ENCODE data around the gene CBL.
A peak's percentile ranks its signal among the peaks of the same experiment; 100 is the strongest.
"Not testable (repeated sequence)": the region's sequence is repeated elsewhere in the genome, so short reads cannot be mapped to it uniquely, and the experiment has no call there.

CBL gene

GRCh38 chr11:119205574-119206510 lies at the start of gene CBL:
TSS of gene CBL (plus strand) at chr11:119206339. CDS start at chr11:119206418, 79 bp downstream.
- DNase-seq (ENCODE audit: low read depth in 3 of 3, low spot score in 1 of 3), result peak; percentile 91 to 99 (median 97)

- no peak for DNase-seq (ENCODE audit: low read depth in 3 of 3, low spot score in 1 of 3)
These were observed 49.6 kb upstream of the CBL start for GRCh38 chr11:119156496-119156895.

- DNase-seq (ENCODE audit: low read depth in 3 of 3, low spot score in 1 of 3), result no peak
These were observed 49.1 kb upstream of the CBL start for GRCh38 chr11:119157063-119157462.

DNA sequence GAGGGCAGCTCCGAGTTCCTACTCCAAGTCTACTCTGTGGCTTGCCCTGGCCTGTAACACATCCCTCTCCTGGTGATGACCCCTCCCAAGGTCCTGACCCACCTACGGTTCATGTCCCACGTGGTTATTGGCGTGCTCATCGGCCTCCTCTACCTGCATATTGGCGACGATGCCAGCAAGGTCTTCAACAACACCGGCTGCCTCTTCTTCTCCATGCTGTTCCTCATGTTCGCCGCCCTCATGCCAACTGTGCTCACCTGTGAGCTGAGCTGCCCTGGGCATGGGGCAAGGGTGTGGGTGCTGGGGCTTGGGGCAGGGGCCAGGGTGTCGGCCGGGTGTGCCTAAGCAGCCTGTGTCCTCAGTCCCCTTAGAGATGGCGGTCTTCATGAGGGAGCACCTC lies 47.7 kb upstream of the CBL start:
- DNase-seq (ENCODE audit: low read depth in 3 of 3, low spot score in 1 of 3), result no peak

GRCh38 chr11:119160151-119160550 lies 46.0 kb upstream of the CBL start:
- DNase-seq (ENCODE audit: low read depth in 3 of 3, low spot score in 1 of 3), result no peak

DNA sequence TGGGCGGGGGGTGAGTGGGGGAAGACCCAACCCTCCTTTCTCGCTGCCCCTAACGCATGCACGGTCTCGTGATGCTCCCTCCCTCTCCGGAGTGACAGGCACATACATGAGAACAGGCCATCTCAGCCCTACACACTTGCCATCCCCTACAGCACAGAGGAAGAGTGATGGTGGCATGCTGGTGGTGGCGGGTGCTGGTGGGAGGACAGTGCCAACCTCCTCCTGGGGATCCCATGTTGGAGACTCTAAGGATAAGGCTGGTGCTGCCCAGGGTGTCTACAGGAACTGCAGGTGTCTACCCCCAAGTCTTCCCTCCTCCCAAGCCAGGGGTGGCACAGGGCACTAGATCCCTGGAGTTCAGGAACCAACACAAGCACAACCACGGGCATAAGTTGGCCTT lies 44.3 kb upstream of the CBL start:
- no peak for DNase-seq (ENCODE audit: low read depth in 3 of 3, low spot score in 1 of 3)

DNA sequence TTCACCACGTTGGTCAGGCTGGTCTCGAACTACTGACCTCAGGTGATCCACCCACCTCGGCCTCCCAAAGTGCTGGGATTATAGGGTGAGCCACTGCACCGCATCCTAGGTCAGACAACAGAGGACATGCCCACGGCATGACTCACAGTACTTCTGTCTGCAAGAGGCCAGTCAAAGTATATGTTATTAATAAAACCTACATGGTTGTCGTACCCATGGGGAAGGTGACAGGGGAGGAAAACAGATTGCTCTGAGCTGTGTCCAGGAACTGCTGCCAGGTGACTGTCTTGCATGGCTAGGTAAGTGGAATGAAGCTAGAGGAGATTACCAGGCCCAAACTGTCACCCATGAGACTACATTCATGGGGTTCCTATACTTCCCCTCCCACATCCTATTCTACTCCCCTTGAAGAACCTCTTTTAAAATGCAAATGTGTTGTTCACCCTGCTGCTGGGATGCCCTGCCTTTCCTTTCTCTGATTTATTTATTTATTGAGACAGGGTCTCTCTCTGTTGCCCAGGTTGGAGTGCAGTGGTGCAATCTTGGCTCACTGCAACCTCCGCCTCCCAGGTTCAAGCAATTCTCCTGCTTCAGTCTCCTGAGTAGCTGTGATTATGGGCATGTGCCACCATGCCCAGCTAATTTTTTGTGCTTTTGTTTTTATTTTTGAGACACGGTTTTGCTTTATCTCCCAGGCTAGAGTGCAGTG lies 39.6 kb upstream of the CBL start:
- no peak for DNase-seq (ENCODE audit: low read depth in 3 of 3, low spot score in 1 of 3)

DNA sequence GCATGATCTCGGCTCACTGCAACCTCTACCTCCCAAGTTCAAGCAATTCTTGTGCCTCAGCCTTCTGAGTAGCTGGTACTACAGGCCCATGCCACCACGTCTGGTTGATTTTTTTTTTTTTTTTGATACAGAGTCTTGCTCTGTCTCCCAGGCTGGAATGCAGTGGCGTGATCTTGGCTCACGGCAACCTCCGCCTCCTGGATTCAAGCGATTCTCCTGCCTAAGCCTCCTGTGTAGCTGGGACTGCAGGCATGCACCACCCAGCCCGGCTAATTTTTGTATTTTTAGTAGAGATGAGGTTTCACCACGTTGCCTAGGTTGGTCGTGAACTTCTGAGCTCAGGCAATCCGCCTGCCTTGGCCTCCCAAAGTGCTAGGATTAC lies 39.1 kb upstream of the CBL start:
- DNase-seq (ENCODE audit: low read depth in 3 of 3, low spot score in 1 of 3), result not testable (repeated sequence)

GRCh38 chr11:119167933-119168332 lies 38.2 kb upstream of the CBL start:
- DNase-seq (ENCODE audit: low read depth in 3 of 3, low spot score in 1 of 3), result no peak

DNA sequence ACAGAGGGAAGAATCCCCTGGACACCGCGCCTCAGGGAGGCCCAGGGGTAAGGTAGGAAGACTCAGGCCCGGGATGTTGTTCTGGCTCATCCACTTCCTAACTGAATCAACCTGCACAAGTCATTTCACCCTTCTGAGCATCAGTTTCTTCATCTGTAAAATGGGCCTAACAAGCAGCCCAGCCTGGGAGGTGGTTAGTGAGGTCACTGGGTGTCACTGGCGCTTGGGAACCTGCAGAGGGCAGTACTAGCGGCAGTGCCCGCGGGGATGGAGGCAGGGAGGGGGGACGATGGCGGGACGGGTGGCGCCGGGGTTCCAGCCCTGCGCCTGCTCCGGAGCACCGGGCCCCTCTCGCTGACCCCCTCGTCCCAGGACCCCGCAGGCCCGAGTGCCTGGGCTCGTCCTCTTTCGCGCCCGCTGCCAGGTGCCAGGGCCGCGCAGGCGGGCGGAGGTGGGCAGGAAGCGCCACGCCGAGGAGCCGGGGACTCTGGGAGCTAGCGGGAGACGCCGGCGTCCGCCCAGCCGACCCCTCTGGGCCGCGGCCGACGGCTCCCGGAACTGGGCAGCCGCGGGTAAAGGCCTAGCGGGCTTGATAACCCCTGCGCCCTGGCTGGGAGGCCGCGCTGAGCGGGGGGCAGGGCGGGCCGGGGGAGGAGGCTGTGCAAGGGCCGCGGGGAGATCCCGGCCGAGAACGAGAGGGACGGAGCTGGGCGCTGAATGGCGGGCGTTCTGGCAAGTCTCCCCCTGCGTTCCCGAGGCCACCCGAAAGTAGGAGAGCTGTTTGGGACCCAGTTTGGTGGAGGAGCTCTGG lies 37.5 kb upstream of the CBL start, which contains the start of gene NLRX1:
Gene NLRX1 (plus strand): TSS at position 255 of the 811 bp plus-strand sequence. CDS start 2,679 bp downstream, outside the sequence.
- DNase-seq (ENCODE audit: low read depth in 3 of 3, low spot score in 1 of 3), result peak; percentile 60 to 65 (median 65)

DNA sequence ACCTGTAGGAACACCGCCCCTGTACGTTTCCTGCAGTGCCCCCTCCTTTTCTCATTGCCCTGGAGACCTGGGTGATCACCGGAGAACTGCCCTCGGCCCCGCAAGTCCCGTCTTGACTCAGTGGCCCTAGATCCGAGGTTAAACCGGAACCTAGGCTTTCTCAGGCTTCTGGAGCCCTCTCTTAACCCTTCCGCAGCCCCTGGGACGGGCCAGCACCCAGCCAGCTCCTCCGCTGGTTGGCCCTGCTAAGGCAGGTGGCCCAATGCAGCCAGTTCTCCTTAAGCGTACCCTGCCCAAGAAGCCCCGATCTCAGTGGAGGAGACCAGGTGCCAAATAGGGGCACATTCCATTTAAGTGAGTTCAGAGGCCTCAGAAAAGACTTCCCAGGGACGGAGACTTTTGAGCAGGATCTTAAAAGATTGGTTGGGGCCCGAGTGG lies 36.8 kb upstream of the CBL start:
- peak in 1 of 3 donors; percentile 16 for DNase-seq (ENCODE audit: low read depth in 3 of 3, low spot score in 1 of 3)

GRCh38 chr11:119172513-119172912 lies 33.6 kb upstream of the CBL start:
- DNase-seq (ENCODE audit: low read depth in 3 of 3, low spot score in 1 of 3), result no peak

- DNase-seq (ENCODE audit: low read depth in 3 of 3, low spot score in 1 of 3), result no peak
These were observed 32.7 kb upstream of the CBL start for GRCh38 chr11:119173453-119173852.

DNA sequence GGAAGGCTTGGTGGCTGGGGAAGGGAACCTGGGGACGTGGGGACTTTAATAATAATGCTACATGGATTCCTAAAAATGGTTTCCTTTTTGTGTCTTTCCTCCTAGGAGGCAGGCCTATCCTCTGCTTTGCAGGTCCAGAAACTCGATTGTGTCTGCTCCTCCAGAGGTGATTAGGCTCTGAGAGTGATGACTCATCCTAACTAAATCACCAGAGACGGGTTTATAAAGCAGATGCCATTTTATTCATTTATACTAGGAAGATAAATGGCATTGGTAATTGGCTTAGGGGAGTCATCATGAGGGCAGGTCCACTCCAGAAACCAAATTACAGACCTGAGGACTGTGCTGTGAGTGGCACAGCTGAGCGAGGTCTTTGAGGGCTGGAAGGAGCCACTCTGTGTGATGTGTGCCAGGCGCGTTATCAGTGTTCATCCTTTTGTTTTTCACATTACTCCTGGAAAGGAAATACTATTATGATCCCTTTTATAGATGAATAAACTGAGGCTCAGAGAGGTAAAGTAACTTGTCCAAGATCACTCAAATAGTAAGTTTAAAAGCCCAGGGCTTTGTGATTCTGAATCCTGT lies 30.6 kb upstream of the CBL start:
- no peak for DNase-seq (ENCODE audit: low read depth in 3 of 3, low spot score in 1 of 3)

- DNase-seq (ENCODE audit: low read depth in 3 of 3, low spot score in 1 of 3), result no peak
These were observed 27.9 kb upstream of the CBL start for GRCh38 chr11:119178166-119178680.

- no peak for DNase-seq (ENCODE audit: low read depth in 3 of 3, low spot score in 1 of 3)
These were observed 26.8 kb upstream of the CBL start for GRCh38 chr11:119179342-119179741.

DNA sequence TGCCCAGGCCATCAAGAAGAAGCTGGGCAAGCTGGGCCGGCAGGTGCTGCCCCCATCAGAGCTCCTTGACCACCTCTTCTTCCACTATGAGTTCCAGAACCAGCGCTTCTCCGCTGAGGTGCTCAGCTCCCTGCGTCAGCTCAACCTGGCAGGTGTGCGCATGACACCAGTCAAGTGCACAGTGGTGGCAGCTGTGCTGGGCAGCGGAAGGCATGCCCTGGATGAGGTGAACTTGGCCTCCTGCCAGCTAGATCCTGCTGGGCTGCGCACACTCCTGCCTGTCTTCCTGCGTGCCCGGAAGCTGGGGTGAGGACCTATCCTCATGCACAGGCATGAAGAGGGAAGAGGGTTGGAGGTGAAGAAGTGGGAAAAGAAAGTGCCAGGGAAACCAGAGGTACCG lies 26.2 kb upstream of the CBL start:
- DNase-seq (ENCODE audit: low read depth in 3 of 3, low spot score in 1 of 3), result no peak

DNA sequence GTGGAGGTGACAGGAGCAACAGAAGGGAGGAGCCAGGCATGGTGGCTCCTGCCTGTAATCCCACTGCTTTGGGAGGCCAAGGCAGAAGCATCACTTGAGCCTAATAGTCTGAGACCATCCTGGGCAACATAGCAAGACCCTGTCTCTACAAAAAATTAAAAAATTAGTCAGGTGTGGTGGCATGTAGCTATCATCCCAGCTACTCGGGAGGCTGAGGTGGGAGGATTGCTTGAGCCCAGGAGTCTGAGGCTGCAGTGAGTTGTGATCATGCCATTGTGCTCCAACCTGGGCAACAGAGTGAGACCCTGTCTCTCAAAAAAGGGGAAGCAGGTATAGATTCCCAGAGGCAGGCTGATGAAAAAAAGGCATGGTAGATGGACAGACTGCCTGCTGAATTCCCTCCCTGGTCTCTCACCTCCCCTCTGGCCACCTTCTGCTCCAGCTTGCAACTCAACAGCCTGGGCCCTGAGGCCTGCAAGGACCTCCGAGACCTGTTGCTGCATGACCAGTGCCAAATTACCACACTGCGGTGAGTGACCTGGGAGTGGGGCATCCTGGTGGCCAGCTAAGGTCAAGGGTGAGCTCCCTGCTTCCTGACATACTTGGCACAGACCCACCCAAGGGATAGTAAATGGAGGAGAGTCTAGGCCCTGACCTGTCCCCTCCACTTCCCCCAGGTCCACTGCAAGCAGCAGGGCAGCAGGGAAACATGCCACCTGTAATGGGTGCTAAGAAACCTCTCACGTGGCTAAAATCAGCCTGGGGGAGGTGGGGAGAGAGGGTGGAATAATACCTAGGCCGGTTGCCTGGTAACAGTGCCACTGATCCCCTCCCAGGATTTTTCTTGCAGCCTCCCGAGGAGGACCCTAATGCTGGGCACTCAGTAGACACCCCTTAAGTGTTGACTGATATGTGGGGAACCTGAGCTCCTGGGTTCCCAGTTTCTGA lies 25.1 kb upstream of the CBL start:
- no peak for DNase-seq (ENCODE audit: low read depth in 3 of 3, low spot score in 1 of 3)

- no peak for DNase-seq (ENCODE audit: low read depth in 3 of 3, low spot score in 1 of 3)
These were observed 24.3 kb upstream of the CBL start for GRCh38 chr11:119181677-119182412.

Measured in stimulated activated CD4-positive, alpha-beta T cell treated with anti-CD3 and anti-CD28 coated beads, TNF-alpha, amount 100 ng/mL, for 1 hour (primary cell).